Epithelial cell of proximal tubule (primary cell): ENCODE results near the gene RAD51B. TPM values are rescaled to one million over a fixed set of nuclear protein-coding genes. Genes with fewer than 3 reads are reported as not detected.

Experiments used
- DNase-seq: peaks from one replicate; pipeline ENCODE4 v3.0.0-alpha.2; 2011; ENCODE audit warnings: low read depth
- H3K4me3 ChIP-seq: 2 replicates; pipeline ENCODE4 v1.5.1; 2011; ENCODE audit warnings: low read depth, mild to moderate bottlenecking, low read length
- CTCF ChIP-seq: conservative IDR thresholded peaks from 2 replicates; pipeline ENCODE4 v1.5.1; 2012; ENCODE audit warnings: low read depth, mild to moderate bottlenecking, low read length
- total RNA-seq: library from RNA; depleted of rRNA; stranded (reverse); fragments of >200 nt; gene quantifications from 2 replicates; pipeline ENCODE4 v1.2.3, GENCODE V29; 2015

The RAD51B gene
- total RNA-seq, 1 donor from 2014 or later, result 6.3 TPM

DNA sequence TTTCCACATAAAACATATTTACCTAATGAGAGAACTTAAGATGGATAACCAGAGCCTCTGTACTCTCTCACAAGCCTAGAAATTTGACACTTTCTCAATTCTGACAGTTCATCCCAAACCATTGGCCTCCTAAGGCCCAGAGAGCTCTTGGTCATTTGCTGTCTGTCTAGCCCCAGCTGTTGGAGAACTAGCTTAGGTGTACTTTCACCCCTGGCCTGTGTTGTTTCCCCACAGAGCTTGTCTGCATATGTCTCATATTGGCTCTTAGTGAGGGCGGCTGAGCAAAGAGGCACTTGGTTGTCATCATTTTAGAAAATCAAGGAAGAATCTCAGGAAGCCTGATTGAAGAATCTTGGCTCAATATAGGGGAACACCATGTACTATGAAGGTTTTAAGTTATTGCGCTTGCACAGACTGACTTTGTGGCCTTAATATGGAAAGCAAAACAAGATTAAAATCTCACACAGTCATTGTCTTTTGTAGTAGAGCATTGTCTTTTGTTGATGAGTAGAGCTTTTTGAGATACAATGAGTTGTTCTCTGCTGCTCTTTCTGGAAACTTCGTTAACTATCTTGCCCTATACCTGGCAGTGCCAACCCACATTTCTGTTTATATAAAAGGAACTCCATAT lies 324.6 kb downstream of the RAD51B start:
- no peak for DNase-seq
- no peak overlapping the region for H3K4me3 ChIP-seq
- no peak for TF ChIP-seq CTCF

- no peak for DNase-seq
Measured at GRCh38 chr14:68145036-68145435, 325.5 kb downstream of the RAD51B start.

DNA sequence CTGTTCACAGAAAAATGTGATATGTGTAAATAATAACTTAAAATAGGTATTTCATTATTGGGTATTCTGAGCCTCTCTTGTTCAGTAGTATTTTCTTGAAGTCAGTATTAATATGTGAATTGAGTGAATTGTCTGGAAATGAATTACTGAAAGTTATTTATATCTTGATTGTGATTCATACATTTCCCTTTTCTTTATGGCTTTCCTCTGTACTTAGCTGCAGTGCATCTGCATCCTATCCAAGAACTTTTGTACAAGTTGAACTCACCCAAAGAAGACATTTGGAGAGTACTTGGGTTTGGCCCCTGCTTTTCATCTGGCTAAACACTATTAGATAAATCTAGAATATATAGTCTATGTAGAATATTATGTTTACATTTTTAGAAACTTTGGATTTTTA lies 326.0 kb downstream of the RAD51B start:
- no peak overlapping the region for H3K4me3 ChIP-seq
- no peak for DNase-seq
- TF ChIP-seq CTCF, result no peak

More at GRCh38 chr14:68145036-68145435, 325.5 kb downstream of the RAD51B start:
- H3K4me3 ChIP-seq, result no peak overlapping the region
- TF ChIP-seq CTCF, result no peak

DNA sequence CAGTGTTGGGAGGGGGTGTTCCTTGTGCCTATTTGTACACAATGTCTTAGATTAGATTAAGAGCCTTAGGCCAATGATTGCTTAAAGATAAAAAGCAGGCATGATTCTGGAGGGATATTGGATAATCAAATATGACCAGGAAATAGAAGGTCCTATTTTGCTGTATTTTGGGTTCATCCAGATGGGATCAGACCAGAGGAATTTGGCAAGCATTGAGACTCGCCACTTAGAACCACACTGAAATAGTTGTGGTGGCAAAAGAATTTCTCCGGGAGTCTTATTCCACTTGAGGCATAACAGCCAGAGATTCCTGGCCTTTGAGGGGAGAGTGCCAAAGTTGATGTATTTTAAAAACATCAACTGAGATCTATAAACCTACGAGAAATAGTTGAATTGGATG lies 327.2 kb downstream of the RAD51B start:
- no peak overlapping the region for H3K4me3 ChIP-seq
- DNase-seq, result peak; percentile 95

DNA sequence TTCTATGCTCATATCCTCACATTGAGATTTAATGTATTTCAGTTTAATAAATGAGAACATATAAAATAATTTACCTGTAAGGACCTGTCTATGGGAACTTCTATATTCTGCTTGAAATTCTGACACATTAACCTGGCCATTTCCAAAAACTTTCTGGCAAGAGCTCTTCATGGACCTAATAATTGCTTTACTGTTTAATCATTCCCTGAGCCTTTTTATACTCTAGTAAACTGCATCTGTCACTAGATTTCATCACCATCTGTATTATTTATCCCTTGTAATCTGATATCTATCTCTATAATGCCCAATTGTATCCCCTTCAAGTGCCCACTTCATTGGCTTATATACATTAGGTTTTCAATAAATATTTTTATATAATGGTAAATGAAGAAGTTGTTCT lies 327.7 kb downstream of the RAD51B start:
- TF ChIP-seq CTCF, result no peak
- no peak for DNase-seq

More for the DNA sequence above, 327.2 kb downstream of the RAD51B start:
- no peak for TF ChIP-seq CTCF

GRCh38 chr14:68148276-68148675 lies 328.7 kb downstream of the RAD51B start:
- no peak for DNase-seq
- no peak for TF ChIP-seq CTCF
- H3K4me3 ChIP-seq, result no peak overlapping the region

More for the DNA sequence above, 327.7 kb downstream of the RAD51B start:
- no peak overlapping the region for H3K4me3 ChIP-seq

DNA sequence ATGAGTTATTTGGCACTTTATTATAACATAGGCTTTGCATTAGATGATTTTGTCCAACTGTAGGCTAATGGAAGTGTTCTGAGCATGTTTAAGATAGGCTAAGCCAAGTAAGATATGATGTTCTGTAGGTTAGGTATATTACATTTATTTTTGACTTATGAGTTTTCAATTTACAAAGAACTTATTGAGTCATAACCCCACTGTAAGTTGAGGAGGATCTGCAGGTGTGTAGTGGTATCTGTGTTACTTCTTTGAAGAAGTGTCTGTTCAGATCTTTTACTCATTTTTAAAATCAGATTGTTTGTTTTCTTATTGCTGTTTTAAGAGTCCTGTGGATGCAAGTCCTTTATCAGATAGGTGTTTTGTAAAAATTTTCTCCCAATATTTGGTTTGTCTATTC lies 329.2 kb downstream of the RAD51B start:
- no peak for TF ChIP-seq CTCF
- H3K4me3 ChIP-seq, result no peak overlapping the region
- no peak for DNase-seq
